Muscle layer of duodenum (tissue), 2 donors: ENCODE results near the gene ABCA1.

Source experiments
- H3K27ac ChIP-seq: one replicate; pipeline ENCODE4 v1.7.0; 2013; ENCODE audit warnings: mild to moderate bottlenecking, low read length
- H3K27me3 ChIP-seq: one replicate; pipeline ENCODE4 v1.7.0; 2013; ENCODE audit warnings: low read depth, mild to moderate bottlenecking, control low read depth, low read length
- H3K36me3 ChIP-seq, 2 donors: one replicate each; pipeline ENCODE4 v1.7.0; 2013; ENCODE audit warnings: low read length in 2 of 2, control low read depth in 1 of 2, mild to moderate bottlenecking in 1 of 2; ENCODE audit not compliant: insufficient read depth in 2 of 2, control insufficient read depth in 1 of 2
- H3K4me1 ChIP-seq, 2 donors: one replicate each; pipeline ENCODE4 v1.7.0; 2013; ENCODE audit warnings: low read length in 2 of 2, mild to moderate bottlenecking in 2 of 2, control low read depth in 1 of 2, moderate library complexity in 1 of 2; ENCODE audit not compliant: insufficient read depth in 2 of 2, control insufficient read depth in 1 of 2
- H3K4me3 ChIP-seq, 2 donors: one replicate each; pipeline ENCODE4 v1.7.0; 2013; ENCODE audit warnings: low read length in 2 of 2, low read depth in 1 of 2, mild to moderate bottlenecking in 1 of 2
- H3K9me3 ChIP-seq, 2 donors: one replicate each; pipeline ENCODE4 v1.7.0; 2013; ENCODE audit warnings: low read length in 2 of 2, control low read depth in 1 of 2, mild to moderate bottlenecking in 1 of 2; ENCODE audit not compliant: control insufficient read depth in 1 of 2
- donor health status: healthy.

ABCA1 gene

GRCh38 chr9:104868687-104869404 is 59.1 kb downstream of the ABCA1 start:
- Histone ChIP-seq H3K9me3 (no peaks in the 10 kb centered on the region), H3K27me3 (no peaks in the 10 kb centered on the region), H3K36me3 (peaks cover 4 to 15% of the 10 kb centered on the region in 2 donors), H3K4me1 (peaks cover 33 to 66% of the 10 kb centered on the region in 2 donors), H3K27ac (peak overlapping the region; percentile 76), H3K4me3 (peak overlapping the region in 1 of 2 donors; percentile 36)

- Histone ChIP-seq H3K4me3 (no peak overlapping the region), H3K9me3 (no peaks in the 10 kb centered on the region), H3K27me3 (no peaks in the 10 kb centered on the region), H3K36me3 (peaks cover 4 to 15% of the 10 kb centered on the region in 2 donors), H3K4me1 (peaks cover 33 to 67% of the 10 kb centered on the region in 2 donors), H3K27ac (peak overlapping the region; percentile 42)
Observed at GRCh38 chr9:104868303-104868686, 59.7 kb downstream of the ABCA1 start.

- H3K9me3 ChIP-seq: no peaks in the 10 kb centered on the region
- no peak overlapping the region for H3K27ac ChIP-seq
- peaks cover 26 to 60% of the 10 kb centered on the region in 2 donors for H3K4me1 ChIP-seq
- no peak overlapping the region for H3K4me3 ChIP-seq
- H3K27me3 ChIP-seq: no peaks in the 10 kb centered on the region
- peaks cover 9 to 15% of the 10 kb centered on the region in 2 donors for H3K36me3 ChIP-seq
Observed at GRCh38 chr9:104866191-104866590, 61.8 kb downstream of the ABCA1 start.

- peaks cover 14 to 19% of the 10 kb centered on the region in 2 donors for H3K36me3 ChIP-seq
- H3K27ac ChIP-seq: no peak overlapping the region
- H3K9me3 ChIP-seq: no peaks in the 10 kb centered on the region
- peaks cover 26 to 51% of the 10 kb centered on the region in 2 donors for H3K4me1 ChIP-seq
- no peaks in the 10 kb centered on the region for H3K27me3 ChIP-seq
- no peak overlapping the region for H3K4me3 ChIP-seq
Observed at GRCh38 chr9:104864675-104865104, 63.3 kb downstream of the ABCA1 start.

GRCh38 chr9:104863180-104863883 is 64.6 kb downstream of the ABCA1 start:
- H3K9me3 ChIP-seq: no peaks in the 10 kb centered on the region
- peak overlapping the region; percentile 3 for H3K27ac ChIP-seq
- H3K4me3 ChIP-seq: no peak overlapping the region
- H3K27me3 ChIP-seq: no peaks in the 10 kb centered on the region
- H3K36me3 ChIP-seq: peaks cover 15 to 24% of the 10 kb centered on the region in 2 donors
- peaks cover 24 to 45% of the 10 kb centered on the region in 2 donors for H3K4me1 ChIP-seq

- H3K27ac ChIP-seq: peak overlapping the region; percentile 28
- H3K9me3 ChIP-seq: no peaks in the 10 kb centered on the region
- no peaks in the 10 kb centered on the region for H3K27me3 ChIP-seq
- H3K4me1 ChIP-seq: peaks cover 24 to 46% of the 10 kb centered on the region in 2 donors
- H3K36me3 ChIP-seq: peaks cover 18 to 22% of the 10 kb centered on the region in 2 donors
- H3K4me3 ChIP-seq: no peak overlapping the region
Observed at GRCh38 chr9:104861397-104861796, 66.6 kb downstream of the ABCA1 start.

- H3K4me1 ChIP-seq: peaks cover 24 to 37% of the 10 kb centered on the region in 2 donors
- H3K4me3 ChIP-seq: no peak overlapping the region
- no peaks in the 10 kb centered on the region for H3K27me3 ChIP-seq
- H3K36me3 ChIP-seq: peaks cover 19 to 24% of the 10 kb centered on the region in 2 donors
- H3K9me3 ChIP-seq: no peaks in the 10 kb centered on the region
- H3K27ac ChIP-seq: no peak overlapping the region
Observed at GRCh38 chr9:104860263-104860662, 67.7 kb downstream of the ABCA1 start.

GRCh38 chr9:104858846-104859245 is 69.1 kb downstream of the ABCA1 start:
- H3K4me1 ChIP-seq: peaks cover 16 to 23% of the 10 kb centered on the region in 2 donors
- no peak overlapping the region for H3K27ac ChIP-seq
- H3K27me3 ChIP-seq: no peaks in the 10 kb centered on the region
- peaks cover 24 to 25% of the 10 kb centered on the region in 2 donors for H3K36me3 ChIP-seq
- no peaks in the 10 kb centered on the region for H3K9me3 ChIP-seq
- H3K4me3 ChIP-seq: no peak overlapping the region

- Histone ChIP-seq H3K4me1 (peaks cover 11 to 17% of the 10 kb centered on the region in 2 donors), H3K27ac (no peak overlapping the region), H3K36me3 (peaks cover 24 to 28% of the 10 kb centered on the region in 2 donors), H3K27me3 (no peaks in the 10 kb centered on the region), H3K9me3 (no peaks in the 10 kb centered on the region), H3K4me3 (no peak overlapping the region)
Observed at GRCh38 chr9:104858271-104858670, 69.7 kb downstream of the ABCA1 start.

- Histone ChIP-seq H3K4me1 (peaks cover 5 to 11% of the 10 kb centered on the region in 2 donors), H3K9me3 (no peaks in the 10 kb centered on the region), H3K4me3 (no peak overlapping the region), H3K27ac (no peak overlapping the region), H3K27me3 (no peaks in the 10 kb centered on the region), H3K36me3 (peaks cover 24 to 32% of the 10 kb centered on the region in 2 donors)
Observed at GRCh38 chr9:104856413-104856941, 71.5 kb downstream of the ABCA1 start.

GRCh38 chr9:104855807-104856206 is 72.1 kb downstream of the ABCA1 start:
- Histone ChIP-seq H3K27ac (no peak overlapping the region), H3K4me1 (peaks cover 5 to 11% of the 10 kb centered on the region in 2 donors), H3K36me3 (peaks cover 17 to 25% of the 10 kb centered on the region in 2 donors), H3K4me3 (no peak overlapping the region), H3K27me3 (no peaks in the 10 kb centered on the region), H3K9me3 (no peaks in the 10 kb centered on the region)
